Measurements from ENCODE around the gene FCN1. TPM values are rescaled to one million over a fixed set of nuclear protein-coding genes. Genes with fewer than 3 reads are reported as not detected.

Gene FCN1
- total RNA-seq, 1 donor from 2014 or later: not detected

GRCh38 chr9:134855900-134856377, 61.8 kb downstream of the FCN1 start:
- no peak overlapping the region for H3K4me3 ChIP-seq (ENCODE audit: low read depth, low read length)
- no peaks in the 10 kb centered on the region for H3K27me3 ChIP-seq (ENCODE audit: control insufficient read depth, insufficient read depth, low read length)
- no peaks in the 10 kb centered on the region for H3K36me3 ChIP-seq (ENCODE audit: control insufficient read depth, insufficient read depth, low read length)
- no peak for TF ChIP-seq CTCF (IDR thresholded peaks at IDR 0.05; ENCODE audit: insufficient read depth, low read length, poor library complexity, severe bottlenecking)
- no peak for DNase-seq (ENCODE audit: low read depth)

Other genes starting within 250 kb of the FCN1 start
- gene FCN2, start 37.1 kb downstream of the FCN1 start, total RNA-seq: not detected in 2 replicates
- 0.96 and 2.1 TPM in 2 replicates for gene OLFM1, start 169.8 kb upstream of the FCN1 start, total RNA-seq

Data from kidney epithelial cell (primary cell).